Hepatocyte (in vitro differentiated cells): ENCODE results near the gene NANP. TPM values are rescaled to one million over a fixed set of nuclear protein-coding genes. Genes with fewer than 3 reads are reported as not detected.
"Not testable (repeated sequence)": the region's sequence is repeated elsewhere in the genome, so short reads cannot be mapped to it uniquely, and the experiment has no call there.

Source experiments
- DNase-seq: peaks from one replicate; pipeline ENCODE4 v3.0.0-alpha.2; 2016; ENCODE audit warnings: low spot score
- H2AFZ ChIP-seq: fragments of 200-600 bp; sonication (generic); 2 replicates; pipeline ENCODE4 v1.6.0; 2016; ENCODE audit warnings: antibody characterized with exemption, mild to moderate bottlenecking
- H3K27ac ChIP-seq: fragments of 200-600 bp; sonication (generic); 2 replicates; pipeline ENCODE4 v1.5.1; 2016; ENCODE audit warnings: mild to moderate bottlenecking
- H3K27me3 ChIP-seq: fragments of 200-600 bp; sonication (generic); 2 replicates; pipeline ENCODE4 v1.6.1; 2016
- H3K36me3 ChIP-seq: fragments of 200-600 bp; sonication (generic); replicated peaks from 2 replicates; pipeline ENCODE4 v1.5.1; 2016; ENCODE audit warnings: low read depth; ENCODE audit not compliant: insufficient read depth
- H3K4me1 ChIP-seq: fragments of 200-600 bp; sonication (generic); 2 replicates; pipeline ENCODE4 v1.5.1; 2016; ENCODE audit warnings: mild to moderate bottlenecking, moderate library complexity; ENCODE audit not compliant: insufficient read depth
- H3K4me2 ChIP-seq: fragments of 200-600 bp; sonication (generic); 2 replicates; pipeline ENCODE4 v1.6.0; 2016
- H3K4me3 ChIP-seq: fragments of 200-600 bp; sonication (generic); 2 replicates; pipeline ENCODE4 v1.5.1; 2016; ENCODE audit warnings: mild to moderate bottlenecking
- H3K79me2 ChIP-seq: fragments of 200-600 bp; sonication (generic); 2 replicates; pipeline ENCODE4 v1.6.0; 2017; ENCODE audit warnings: mild to moderate bottlenecking
- H3K9me2 ChIP-seq: fragments of 200-600 bp; sonication (generic); replicated peaks from 2 replicates; pipeline ENCODE4 v1.6.0; 2017; ENCODE audit warnings: mild to moderate bottlenecking; ENCODE audit not compliant: insufficient read depth
- H3K9me3 ChIP-seq: fragments of 200-600 bp; sonication (generic); 2 replicates; pipeline ENCODE4 v1.5.1; 2016; ENCODE audit warnings: low read depth, mild to moderate bottlenecking
- H4K20me1 ChIP-seq: fragments of 200-600 bp; sonication (generic); 2 replicates; pipeline ENCODE4 v1.6.0; 2016; ENCODE audit warnings: mild to moderate bottlenecking; ENCODE audit not compliant: insufficient read depth, poor library complexity, severe bottlenecking
- CTCF ChIP-seq: fragments of 200-600 bp; sonication (generic); IDR thresholded peaks from 2 replicates; pipeline ENCODE4 v1.5.1; 2016; ENCODE audit warnings: antibody characterized with exemption, mild to moderate bottlenecking; ENCODE audit not compliant: poor library complexity
- EZH2 ChIP-seq: fragments of 200-600 bp; sonication (generic); IDR thresholded peaks from 2 replicates; pipeline ENCODE4 v1.6.1; 2016; ENCODE audit warnings: antibody characterized with exemption, mild to moderate bottlenecking, borderline replicate concordance
- EZH2phosphoT487 ChIP-seq: fragments of 200-600 bp; sonication (generic); IDR thresholded peaks from one replicate; pipeline ENCODE4 v1.6.1; 2018; ENCODE audit warnings: antibody characterized with exemption, mild to moderate bottlenecking, low read depth, moderate library complexity; ENCODE audit not compliant: unreplicated experiment, severe bottlenecking
- WGBS: methylation state at CpG from one replicate; pipeline ENCODE4 v1.1.6; 2016; ENCODE audit warnings: low lambda C conversion rate; ENCODE audit errors: missing lambda C conversion rate; 5-methylcytosine and 5-hydroxymethylcytosine counted together
- polyA plus RNA-seq: library from polyadenylated mRNA; unstranded; fragments of >200 nt; fragmentation: Nextera tagmentation; extraction: Ambion mirVana; gene quantifications from 2 replicates; pipeline ENCODE4 v1.2.1, GENCODE V29; 2016
- total RNA-seq: library from RNA; depleted of rRNA; stranded (reverse); fragments of >200 nt; gene quantifications from 2 replicates; pipeline ENCODE4 v1.2.3, GENCODE V29; 2014

Gene NANP
- total and polyA plus RNA-seq, 2 experiments from 2014 or later = 3.7 to 7.1 TPM

GRCh38 chr20:25600632-25601031, 23.2 kb downstream of the NANP start:
- 84% methylated on average over 10 of the region's 10 CpGs for WGBS
- no peak overlapping the region for H2AFZ ChIP-seq
- H3K27ac ChIP-seq = no peak overlapping the region

GRCh38 chr20:25592135-25592852, 31.5 kb downstream of the NANP start:
- no peaks in the 10 kb centered on the region for H3K9me3 ChIP-seq
- DNase-seq = no peak
- peak overlapping the region; percentile 26 for H3K4me2 ChIP-seq
- H3K4me1 ChIP-seq = no peaks in the 10 kb centered on the region
- no peak overlapping the region for H3K4me3 ChIP-seq
- H3K27me3 ChIP-seq = no peaks in the 10 kb centered on the region
- no peak for TF ChIP-seq EZH2phosphoT487
- TF ChIP-seq CTCF = no peak
- no peak for TF ChIP-seq EZH2
- H3K79me2 ChIP-seq = no peaks in the 10 kb centered on the region
- no peaks in the 10 kb centered on the region for H3K9me2 ChIP-seq
- H4K20me1 ChIP-seq = no peaks in the 10 kb centered on the region
- H3K27ac ChIP-seq = peak overlapping the region; percentile 79
- no peak overlapping the region for H2AFZ ChIP-seq
- H3K36me3 ChIP-seq = no peaks in the 10 kb centered on the region
- 61% methylated on average over 9 of the region's 9 CpGs for WGBS

More at GRCh38 chr20:25600632-25601031, 23.2 kb downstream of the NANP start:
- Histone ChIP-seq H3K9me2 (no peaks in the 10 kb centered on the region), H3K79me2 (no peaks in the 10 kb centered on the region), H3K9me3 (no peaks in the 10 kb centered on the region), H3K4me3 (no peak overlapping the region), H3K36me3 (no peaks in the 10 kb centered on the region), H3K4me1 (no peaks in the 10 kb centered on the region), H4K20me1 (no peaks in the 10 kb centered on the region), H3K27me3 (no peaks in the 10 kb centered on the region), H3K4me2 (no peak overlapping the region)
- TF ChIP-seq EZH2 (no peak), EZH2phosphoT487 (no peak), CTCF (no peak)
- DNase-seq = no peak

GRCh38 chr20:25590778-25591177, 33.0 kb downstream of the NANP start:
- H3K9me3 ChIP-seq, DNase-seq, H3K4me1 ChIP-seq, H3K27ac ChIP-seq, H3K4me2 ChIP-seq, H3K79me2 ChIP-seq, H3K4me3 ChIP-seq, H3K36me3 ChIP-seq, H3K27me3 ChIP-seq, H3K9me2 ChIP-seq, H2AFZ ChIP-seq, H4K20me1 ChIP-seq: not testable (repeated sequence)
- WGBS = 89% methylated on average over 4 of the region's 4 CpGs

- peaks cover 9% of the 10 kb centered on the region for H3K4me1 ChIP-seq
- no peak for DNase-seq
- H3K27ac ChIP-seq = no peak overlapping the region
- no peaks in the 10 kb centered on the region for H3K9me3 ChIP-seq
- WGBS = 96% methylated on average over 7 of the region's 7 CpGs
- peaks cover 14% of the 10 kb centered on the region for H3K79me2 ChIP-seq
- no peaks in the 10 kb centered on the region for H3K27me3 ChIP-seq
- no peak overlapping the region for H3K4me3 ChIP-seq
- peaks cover 2% of the 10 kb centered on the region for H4K20me1 ChIP-seq
- TF ChIP-seq EZH2 = no peak
- no peak for TF ChIP-seq EZH2phosphoT487
- no peak for TF ChIP-seq CTCF
- H3K36me3 ChIP-seq = no peaks in the 10 kb centered on the region
- H2AFZ ChIP-seq = no peak overlapping the region
- H3K9me2 ChIP-seq = no peaks in the 10 kb centered on the region
- H3K4me2 ChIP-seq = no peak overlapping the region
Observed at GRCh38 chr20:25588491-25588890, 35.3 kb downstream of the NANP start.
